GM12872 (cell line): ENCODE results near the gene RBM4.

Source experiments
- TF ChIP-seq, protein P1 (sequence below): IDR thresholded peaks from 3 replicates; pipeline ENCODE4 v1.5.1; 2011; ENCODE audit warnings: low read depth, mild to moderate bottlenecking, low read length, moderate library complexity; ENCODE audit not compliant: insufficient read depth

The RBM4 gene

DNA sequence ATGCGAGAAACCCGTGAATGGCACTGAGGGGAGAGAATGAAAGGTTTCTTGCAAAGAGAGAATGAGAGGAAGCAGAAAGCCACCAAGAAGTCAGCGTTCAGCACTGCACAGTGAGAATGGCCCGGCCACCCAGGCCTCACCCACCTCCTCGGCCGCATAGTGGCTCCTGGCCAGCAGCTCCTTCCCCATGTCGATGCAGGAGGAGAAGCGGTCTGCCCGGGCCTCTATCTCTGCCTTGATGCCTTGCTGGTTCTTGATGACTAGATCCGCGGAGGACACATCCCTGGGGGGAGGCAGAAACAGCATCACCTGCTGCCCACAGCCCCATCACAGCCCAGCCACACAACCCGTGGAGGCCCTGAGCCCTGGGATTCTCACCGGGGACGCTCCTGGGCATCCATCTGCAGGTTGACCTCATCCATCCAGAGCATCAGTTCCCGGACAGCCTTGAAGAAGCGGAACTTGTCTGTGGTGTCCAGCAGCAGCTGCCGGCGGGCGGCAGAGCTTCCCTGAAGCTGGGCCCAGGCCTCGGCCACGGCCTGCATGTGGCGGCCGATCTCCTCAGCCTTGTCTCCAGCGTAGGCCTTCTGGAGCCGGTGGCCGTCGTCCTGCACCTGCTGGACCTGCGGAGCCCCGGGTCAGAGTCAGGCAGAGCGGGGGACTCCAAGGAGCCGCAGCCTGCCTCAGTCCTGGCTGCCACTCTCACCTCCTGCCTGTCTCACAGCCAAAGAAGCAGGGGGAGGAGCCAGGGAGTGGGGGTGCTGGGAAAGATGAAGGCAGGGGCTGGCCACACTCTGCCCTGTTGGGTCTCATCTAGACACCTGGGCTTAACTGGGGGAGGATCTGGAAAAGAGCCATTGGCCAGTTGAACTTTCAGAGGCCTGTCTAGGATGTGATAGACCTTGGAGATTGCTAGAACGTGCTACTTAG, 51.4 kb downstream of the RBM4 start:
- TF ChIP-seq, protein P1, sequence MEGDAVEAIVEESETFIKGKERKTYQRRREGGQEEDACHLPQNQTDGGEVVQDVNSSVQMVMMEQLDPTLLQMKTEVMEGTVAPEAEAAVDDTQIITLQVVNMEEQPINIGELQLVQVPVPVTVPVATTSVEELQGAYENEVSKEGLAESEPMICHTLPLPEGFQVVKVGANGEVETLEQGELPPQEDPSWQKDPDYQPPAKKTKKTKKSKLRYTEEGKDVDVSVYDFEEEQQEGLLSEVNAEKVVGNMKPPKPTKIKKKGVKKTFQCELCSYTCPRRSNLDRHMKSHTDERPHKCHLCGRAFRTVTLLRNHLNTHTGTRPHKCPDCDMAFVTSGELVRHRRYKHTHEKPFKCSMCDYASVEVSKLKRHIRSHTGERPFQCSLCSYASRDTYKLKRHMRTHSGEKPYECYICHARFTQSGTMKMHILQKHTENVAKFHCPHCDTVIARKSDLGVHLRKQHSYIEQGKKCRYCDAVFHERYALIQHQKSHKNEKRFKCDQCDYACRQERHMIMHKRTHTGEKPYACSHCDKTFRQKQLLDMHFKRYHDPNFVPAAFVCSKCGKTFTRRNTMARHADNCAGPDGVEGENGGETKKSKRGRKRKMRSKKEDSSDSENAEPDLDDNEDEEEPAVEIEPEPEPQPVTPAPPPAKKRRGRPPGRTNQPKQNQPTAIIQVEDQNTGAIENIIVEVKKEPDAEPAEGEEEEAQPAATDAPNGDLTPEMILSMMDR, result no peak

DNA sequence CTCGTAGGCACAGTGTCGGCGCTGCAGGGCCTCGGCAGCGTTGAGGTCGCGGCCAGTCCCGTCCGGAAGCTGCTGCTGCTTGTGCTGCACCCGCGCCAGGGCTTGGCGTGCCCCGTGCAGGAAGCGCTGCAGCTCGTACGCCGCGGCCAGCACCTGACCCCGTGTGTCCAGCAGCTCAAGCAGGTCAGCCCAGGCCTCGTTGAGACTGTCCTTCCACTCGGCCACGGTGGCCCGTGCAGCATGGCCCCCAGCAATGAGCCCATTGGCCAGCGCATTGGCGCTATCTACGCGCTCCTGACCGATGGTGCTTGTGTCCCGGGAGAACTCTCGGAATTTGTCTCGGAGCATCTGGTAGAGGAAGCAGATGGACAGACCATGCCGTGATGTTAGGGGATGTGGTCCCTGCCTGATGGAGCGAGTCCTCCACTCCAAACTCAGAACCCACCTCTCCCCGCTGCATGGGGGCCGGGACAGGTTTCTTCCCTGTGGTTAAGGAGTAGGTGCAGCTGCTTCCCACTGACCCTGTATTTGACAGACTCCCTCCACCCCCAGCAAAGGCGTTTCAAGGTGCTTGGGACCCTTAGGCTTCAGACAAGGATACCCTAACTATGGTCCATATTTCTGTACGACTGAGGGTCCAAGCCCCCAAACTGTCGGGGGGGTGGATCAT, 52.9 kb downstream of the RBM4 start:
- TF ChIP-seq, protein P1, result no peak

DNA sequence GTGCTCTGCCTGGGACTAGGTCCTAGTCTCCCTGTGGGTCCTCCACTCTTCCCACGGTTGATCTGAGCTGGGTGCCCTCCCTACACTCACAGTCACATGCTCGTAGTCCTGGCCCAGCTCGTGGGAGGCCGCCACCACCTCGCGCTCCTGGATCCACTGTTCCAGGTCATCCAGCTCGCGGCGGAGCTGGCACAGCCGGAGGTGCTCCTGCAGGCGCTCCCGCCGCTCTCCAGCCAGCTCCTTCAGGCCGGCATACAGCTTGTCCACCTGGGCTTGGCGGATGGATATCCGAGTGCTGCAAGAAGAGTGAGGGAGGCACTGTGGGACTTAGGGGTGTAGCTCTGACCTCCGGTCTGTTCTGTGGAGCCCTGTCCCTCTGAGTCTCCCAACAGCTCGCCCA, 53.9 kb downstream of the RBM4 start:
- TF ChIP-seq, protein P1, result no peak

DNA sequence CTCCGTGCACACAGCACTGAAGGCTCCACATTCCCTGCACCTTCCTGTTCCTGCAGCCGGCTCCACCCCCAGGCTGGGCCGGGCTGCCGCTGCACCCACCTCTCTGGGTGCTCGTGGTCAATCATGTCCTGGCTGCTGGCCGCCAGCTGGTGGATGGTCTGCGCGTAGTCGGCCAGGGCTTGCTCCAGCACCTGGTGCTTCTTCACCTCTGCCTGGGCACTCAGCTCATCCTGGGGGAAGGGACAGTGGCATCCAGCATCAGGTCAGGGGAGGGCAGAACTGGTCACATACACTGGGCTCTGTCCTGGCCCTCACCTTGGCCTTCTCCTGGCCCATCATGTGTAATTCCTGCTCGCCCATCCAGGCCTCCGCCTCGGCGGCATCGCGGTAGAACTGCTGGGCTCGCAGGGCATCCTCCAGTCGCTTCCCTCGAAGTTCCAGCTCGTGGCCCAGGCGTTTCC, 54.4 kb downstream of the RBM4 start:
- TF ChIP-seq, protein P1, result no peak

DNA sequence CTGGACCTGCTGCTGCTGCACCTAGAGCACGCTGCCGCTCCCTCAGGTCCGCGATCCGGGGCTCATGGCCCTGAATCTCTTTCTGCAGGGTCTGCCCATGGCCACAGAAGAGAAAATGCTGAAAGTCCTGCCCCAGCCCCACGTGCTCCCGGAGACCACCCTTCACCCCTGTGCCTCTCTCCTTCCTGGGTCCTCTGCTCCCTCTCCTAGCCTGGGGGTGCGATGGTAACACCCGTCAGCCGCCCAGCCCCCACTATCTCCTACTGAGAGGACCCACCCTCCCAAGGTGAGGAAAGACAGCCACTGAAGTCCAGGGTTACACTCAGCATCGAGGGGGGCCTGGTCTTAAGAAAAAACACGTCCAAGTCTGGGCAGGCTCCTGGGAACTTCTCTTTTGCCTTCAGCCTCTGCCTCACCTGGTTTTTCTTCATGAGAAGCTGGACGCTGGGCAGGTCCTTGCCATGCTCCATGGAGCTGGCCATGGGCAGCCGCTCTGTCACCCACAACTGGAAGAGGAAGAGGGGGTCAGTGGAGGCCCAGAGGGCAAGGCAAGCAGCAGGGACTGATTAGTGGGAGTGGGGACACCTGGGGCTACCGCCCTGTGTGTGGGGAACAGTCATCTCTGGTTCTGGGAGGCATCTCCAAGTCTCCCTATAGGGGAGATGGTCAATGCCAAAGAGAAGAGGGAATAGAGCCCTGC, 55.0 kb downstream of the RBM4 start:
- TF ChIP-seq, protein P1, result no peak

DNA sequence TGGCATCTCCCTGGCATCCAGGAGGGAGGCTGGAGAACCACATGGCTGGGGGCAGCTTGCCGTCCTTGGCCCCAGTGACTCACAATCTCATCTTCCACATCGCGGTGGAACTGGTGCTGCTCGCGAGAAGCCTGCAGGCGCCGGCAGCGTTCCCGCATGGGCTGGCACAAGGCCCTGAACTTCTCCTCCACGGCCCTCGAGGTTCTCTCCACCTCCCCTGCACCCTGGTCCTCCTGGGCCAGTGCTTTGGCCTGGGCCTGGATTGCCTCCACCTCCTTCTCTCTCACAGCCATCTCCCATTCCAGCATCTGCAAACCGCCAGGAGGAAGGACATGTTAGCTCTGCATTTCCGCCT, 55.5 kb downstream of the RBM4 start:
- TF ChIP-seq, protein P1, result no peak

DNA sequence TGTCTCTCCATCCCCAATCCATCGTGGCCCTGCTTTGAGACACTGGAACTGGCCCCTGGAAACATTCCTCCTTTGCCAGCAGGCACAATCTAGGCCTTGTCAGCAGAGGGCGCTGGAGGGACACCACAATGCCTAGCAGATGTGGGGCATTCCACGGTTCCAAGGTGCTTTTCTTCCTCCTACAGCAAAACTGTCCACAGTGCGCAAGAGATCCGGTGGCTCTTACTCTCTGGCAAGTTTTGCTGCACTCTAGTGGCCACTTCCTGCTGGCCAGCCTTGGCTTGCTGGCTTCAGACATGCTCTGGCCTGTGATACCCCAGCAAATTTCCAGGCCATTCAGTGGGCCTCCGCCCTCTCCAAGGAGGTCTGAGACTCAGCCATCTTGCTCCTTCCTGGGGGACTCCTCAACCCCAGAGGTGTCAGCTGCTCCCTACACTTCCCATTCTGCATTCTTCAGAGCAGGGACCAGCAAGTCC, 56.3 kb downstream of the RBM4 start:
- TF ChIP-seq, protein P1, result peak; percentile 95
